Measurements from ENCODE around the gene KCNJ18.
"Not testable (repeated sequence)": the region's sequence is repeated elsewhere in the genome, so short reads cannot be mapped to it uniquely, and the experiment has no call there.

DNA sequence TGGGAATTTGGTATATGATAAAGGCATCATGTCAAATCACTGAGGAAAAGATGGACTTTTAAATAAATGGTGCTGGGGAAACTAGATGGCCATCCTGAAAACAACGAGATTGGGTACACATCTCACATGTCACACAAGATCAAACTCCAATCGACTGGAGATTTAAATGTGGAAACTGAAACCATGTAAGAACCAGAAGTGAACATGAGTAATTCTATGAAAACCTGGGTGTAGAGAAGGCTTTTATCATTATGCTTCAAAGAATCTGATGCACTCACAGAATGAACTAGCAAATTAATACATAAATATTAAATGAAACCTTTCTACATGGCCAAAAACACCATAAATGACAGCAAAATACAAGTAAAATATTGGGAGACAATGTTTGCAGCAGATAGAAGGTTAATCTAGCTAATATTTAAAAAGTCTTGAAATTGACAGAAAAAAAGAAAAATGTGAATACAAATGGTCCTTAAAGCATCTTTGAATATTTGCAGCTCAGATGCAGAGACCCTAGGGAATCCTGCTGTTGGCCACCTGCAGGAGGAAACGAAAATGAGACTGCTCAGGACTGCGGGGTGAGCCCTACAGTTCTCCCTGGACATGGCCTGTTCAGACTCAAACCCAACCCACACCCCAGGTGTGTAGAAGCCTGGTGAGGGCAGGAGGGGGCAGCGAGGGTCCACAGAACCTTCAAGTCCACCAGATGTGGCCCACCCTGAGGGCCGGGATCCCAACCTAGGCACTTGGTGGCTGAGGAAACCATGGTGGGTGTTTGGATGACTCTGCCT lies 32.1 kb downstream of the KCNJ18 start:
- not testable (repeated sequence) for TF ChIP-seq CTCF (IDR thresholded peaks at IDR 0.05; ENCODE audit: low read length); EZH2 (IDR thresholded peaks at IDR 0.05; ENCODE audit: borderline replicate concordance, low read length)

Data from OCI-LY1 (cell line).